SU-DHL-6 (cell line): ENCODE results near the gene RCCD1.

Source experiments
- H2AFZ ChIP-seq: fragments of 200-600 bp; sonication (generic); 2 replicates; pipeline ENCODE4 v1.6.1; 2014; ENCODE audit warnings: low read depth, mild to moderate bottlenecking, moderate library complexity, mixed read lengths, antibody characterized with exemption, low read length; ENCODE audit not compliant: severe bottlenecking
- H3F3A ChIP-seq: fragments of 200-600 bp; shearing (Covaris generic); 2 replicates; pipeline ENCODE4 v1.6.0; 2016; ENCODE audit warnings: antibody characterized with exemption, mild to moderate bottlenecking; ENCODE audit not compliant: insufficient read depth
- H3K27ac ChIP-seq: fragments of 200-600 bp; sonication (generic); 2 replicates; pipeline ENCODE4 v1.5.1; 2016; ENCODE audit warnings: low read depth, mild to moderate bottlenecking, low read length, moderate library complexity, mixed read lengths
- H3K27me3 ChIP-seq: fragments of 200-600 bp; sonication (generic), shearing (Covaris generic); 2 replicates; pipeline ENCODE4 v1.6.0; 2014; ENCODE audit warnings: mild to moderate bottlenecking, low read length
- H3K36me3 ChIP-seq: fragments of 200-600 bp; sonication (generic); 2 replicates; pipeline ENCODE4 v1.6.1; 2014; ENCODE audit warnings: mild to moderate bottlenecking, low read length, mixed read lengths
- H3K4me2 ChIP-seq: fragments of 300-600, 200-600 bp; shearing (Covaris generic), sonication (generic); 2 replicates; pipeline ENCODE4 v1.6.0; 2014; ENCODE audit warnings: low read length, low read depth, mild to moderate bottlenecking; ENCODE audit not compliant: poor library complexity, severe bottlenecking
- H3K4me3 ChIP-seq: fragments of 200-600 bp; sonication (generic); 2 replicates; pipeline ENCODE4 v1.5.1; 2014; ENCODE audit warnings: antibody characterized with exemption, low read length, mild to moderate bottlenecking, mixed read lengths; ENCODE audit not compliant: insufficient read depth, poor library complexity, severe bottlenecking
- H3K79me2 ChIP-seq: fragments of 200-600 bp; sonication (generic); 2 replicates; pipeline ENCODE4 v1.6.1; 2014; ENCODE audit warnings: mild to moderate bottlenecking, low read length, moderate library complexity; ENCODE audit not compliant: insufficient read depth
- H3K9ac ChIP-seq: fragments of 200-600 bp; sonication (generic); 2 replicates; pipeline ENCODE4 v1.7.0; 2014; ENCODE audit warnings: mild to moderate bottlenecking, low read length
- H3K9me2 ChIP-seq: fragments of 200-600 bp; sonication (generic); replicated peaks from 2 replicates; pipeline ENCODE4 v1.6.1; 2014; ENCODE audit warnings: low read length; ENCODE audit not compliant: insufficient read depth
- H3K9me3 ChIP-seq: fragments of 200-600 bp; sonication (generic); 2 replicates; pipeline ENCODE4 v1.6.1; 2014; ENCODE audit warnings: low read length, mixed read lengths; ENCODE audit not compliant: insufficient read depth
- H4K20me1 ChIP-seq: fragments of 200-600 bp; sonication (generic); 2 replicates; pipeline ENCODE4 v1.6.1; 2014; ENCODE audit warnings: low read depth, mild to moderate bottlenecking, antibody characterized with exemption, low read length, moderate library complexity, mixed read lengths
- CTCF ChIP-seq: fragments of 200-600 bp; sonication (generic); IDR thresholded peaks from one replicate; pipeline ENCODE4 v1.5.1; 2017; ENCODE audit warnings: antibody characterized with exemption, mild to moderate bottlenecking, low read length, moderate library complexity; ENCODE audit not compliant: insufficient read depth, poor library complexity, severe bottlenecking
- EZH2phosphoT487 ChIP-seq: fragments of 200-600 bp; sonication (generic), shearing (Covaris generic); conservative IDR thresholded peaks from 2 replicates; pipeline ENCODE4 v1.6.1; 2018; ENCODE audit warnings: mild to moderate bottlenecking, antibody characterized with exemption, low read length, moderate library complexity, mixed read lengths

RCCD1 gene

GRCh38 chr15:90986790-90987507 is 32.3 kb downstream of the RCCD1 start:
- no peaks in the 10 kb centered on the region for H3K27me3 ChIP-seq
- peaks cover 14% of the 10 kb centered on the region for H3F3A ChIP-seq
- no peak overlapping the region for H2AFZ ChIP-seq
- peak overlapping the region; percentile 13 for H3K4me3 ChIP-seq
- H4K20me1 ChIP-seq = peaks cover 6% of the 10 kb centered on the region; the same call in 1 of the 2 replicates
- H3K4me2 ChIP-seq = peak overlapping the region; percentile 66
- peaks cover 20% of the 10 kb centered on the region for H3K36me3 ChIP-seq
- TF ChIP-seq CTCF = no peak
- no peak for TF ChIP-seq EZH2phosphoT487
- H3K79me2 ChIP-seq = peaks cover 93% of the 10 kb centered on the region
- H3K9me2 ChIP-seq = no peaks in the 10 kb centered on the region
- peak overlapping the region; percentile 38 for H3K9ac ChIP-seq
- no peaks in the 10 kb centered on the region for H3K9me3 ChIP-seq
- peak overlapping the region; percentile 57 for H3K27ac ChIP-seq

- H3K9ac ChIP-seq = peak overlapping the region; percentile 38
- peaks cover 15% of the 10 kb centered on the region for H3K36me3 ChIP-seq
- peak overlapping the region; percentile 57 for H3K27ac ChIP-seq
- H3K27me3 ChIP-seq = no peaks in the 10 kb centered on the region
- H3K4me2 ChIP-seq = peak overlapping the region; percentile 66
- H3K4me3 ChIP-seq = peak overlapping the region; percentile 19
- no peak overlapping the region for H2AFZ ChIP-seq
- H4K20me1 ChIP-seq = peaks cover 6% of the 10 kb centered on the region; the same call in 1 of the 2 replicates
- TF ChIP-seq CTCF (no peak), EZH2phosphoT487 (no peak)
- H3K79me2 ChIP-seq = peaks cover 99% of the 10 kb centered on the region
- H3F3A ChIP-seq = peaks cover 17% of the 10 kb centered on the region
- no peaks in the 10 kb centered on the region for H3K9me3 ChIP-seq
- H3K9me2 ChIP-seq = no peaks in the 10 kb centered on the region
Measured at GRCh38 chr15:90987561-90988141, 33.0 kb downstream of the RCCD1 start.

GRCh38 chr15:90988296-90988695 is 33.6 kb downstream of the RCCD1 start:
- Histone ChIP-seq H3K4me3 (peak overlapping the region; percentile 19), H3K79me2 (peaks cover 99% of the 10 kb centered on the region), H4K20me1 (peaks cover 6% of the 10 kb centered on the region; the same call in 1 of the 2 replicates), H3K9me3 (no peaks in the 10 kb centered on the region), H3K36me3 (peaks cover 8% of the 10 kb centered on the region), H3K27ac (peak overlapping the region; percentile 57), H3F3A (peaks cover 20% of the 10 kb centered on the region), H3K9ac (peak overlapping the region; percentile 38), H3K9me2 (no peaks in the 10 kb centered on the region), H2AFZ (no peak overlapping the region), H3K4me2 (peak overlapping the region; percentile 66), H3K27me3 (no peaks in the 10 kb centered on the region)
- TF ChIP-seq CTCF (no peak), EZH2phosphoT487 (no peak)
